HG03565 (cell line): Measurements from ENCODE around the gene FGFR1OP2.
"Not testable (repeated sequence)": the region's sequence is repeated elsewhere in the genome, so short reads cannot be mapped to it uniquely, and the experiment has no call there.

Source experiments
- ATAC-seq: cut with Tn5 transposase; IDR thresholded peaks from one replicate; pipeline ENCODE4 v1.9.1; 2021; ENCODE audit warnings: mild to moderate bottlenecking, moderate library complexity; ENCODE audit not compliant: unreplicated experiment

The FGFR1OP2 gene

DNA sequence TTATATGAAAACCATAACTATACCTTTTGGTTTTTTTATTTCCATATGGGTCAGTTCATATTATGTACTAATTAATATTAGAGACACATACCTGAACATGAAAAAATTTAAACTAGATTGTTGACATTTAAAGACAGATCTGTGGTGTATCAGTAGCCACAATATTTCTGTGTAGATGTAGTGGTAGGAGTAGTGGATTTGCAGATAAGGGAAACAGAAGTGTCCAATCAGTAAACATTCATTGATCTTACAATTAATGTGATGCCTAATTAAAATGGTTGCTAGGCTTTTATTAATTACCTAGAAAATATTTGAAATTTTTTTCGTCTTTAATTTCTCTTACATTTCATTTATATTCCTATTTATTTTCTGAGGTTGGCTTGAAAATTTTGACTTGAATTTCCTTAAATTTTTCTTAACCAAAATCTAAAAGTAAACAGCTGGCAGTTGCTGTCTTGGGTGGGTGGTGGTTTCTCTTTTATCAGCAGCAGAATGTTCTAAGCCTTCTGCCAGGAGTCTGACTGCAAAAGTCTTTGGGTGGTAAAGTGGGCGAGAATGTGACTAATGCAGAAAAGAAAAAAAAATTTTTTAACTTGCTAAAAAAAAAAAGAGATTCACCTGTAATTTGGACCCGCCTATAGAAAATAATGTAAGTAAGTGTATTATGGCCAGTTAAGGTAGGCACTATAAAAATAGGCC is 2.4 kb downstream of the FGFR1OP2 start:
- no peak for ATAC-seq

- no peak for ATAC-seq
Measured at GRCh38 chr12:26941215-26941594, 2.9 kb downstream of the FGFR1OP2 start.

DNA sequence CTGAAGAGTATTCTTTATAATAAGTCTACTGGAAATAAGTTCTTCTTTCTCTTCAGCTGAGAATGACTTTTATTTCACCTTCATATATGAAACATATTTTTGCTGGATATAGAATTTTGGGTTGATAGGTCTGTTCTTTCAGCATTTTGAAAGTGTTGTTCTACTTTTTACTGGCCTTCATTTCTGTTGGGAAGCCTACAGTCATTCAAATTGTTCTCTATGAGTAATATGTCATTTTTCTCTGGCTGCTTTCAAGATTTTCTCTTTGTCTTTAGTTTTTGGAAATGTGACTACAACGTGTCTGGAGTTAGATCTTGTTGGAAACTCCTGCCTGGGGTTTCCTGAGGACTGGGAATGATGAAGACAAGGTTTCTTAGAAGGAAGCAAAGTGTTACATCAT is 10.0 kb downstream of the FGFR1OP2 start:
- ATAC-seq, result no peak

- ATAC-seq, result no peak
Measured at GRCh38 chr12:26953447-26953846, 15.2 kb downstream of the FGFR1OP2 start.

DNA sequence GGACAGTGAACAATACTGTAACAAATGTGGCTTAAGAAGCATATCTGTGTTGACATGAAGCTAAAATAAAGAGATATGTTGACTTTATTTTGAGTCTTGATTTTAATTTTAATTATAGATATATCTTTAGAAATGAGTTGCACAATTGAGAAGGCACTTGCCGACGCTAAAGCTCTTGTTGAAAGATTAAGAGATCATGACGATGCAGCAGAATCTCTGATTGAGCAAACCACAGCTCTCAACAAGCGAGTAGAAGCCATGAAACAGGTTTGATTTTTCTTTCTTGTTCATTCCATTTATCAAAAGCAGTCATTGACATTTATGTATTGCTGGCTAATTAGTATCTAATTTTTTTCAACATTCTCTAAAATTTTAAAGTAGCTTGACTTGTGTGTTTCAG is 15.8 kb downstream of the FGFR1OP2 start:
- no peak for ATAC-seq

DNA sequence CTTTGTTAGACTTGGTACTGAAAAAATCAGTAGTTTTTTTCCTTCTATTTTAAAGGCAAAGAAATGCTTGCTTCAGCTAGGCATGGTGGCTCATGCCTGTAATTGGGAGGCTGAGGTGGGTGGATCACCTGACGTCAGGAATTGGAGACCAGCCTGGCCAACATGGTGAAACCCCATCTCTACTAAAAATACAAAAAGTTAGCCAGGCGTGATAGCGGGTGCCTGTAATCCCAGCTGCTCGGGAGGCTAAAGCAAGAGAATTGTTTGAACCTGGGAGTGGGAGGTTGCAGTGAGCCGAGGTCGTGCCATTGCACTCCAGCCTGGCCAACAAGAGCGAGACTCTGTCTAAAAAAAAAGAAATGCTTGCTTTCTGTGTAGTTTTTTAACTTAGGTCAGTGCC is 23.1 kb downstream of the FGFR1OP2 start:
- not testable (repeated sequence) for ATAC-seq

- no peak for ATAC-seq
Measured at GRCh38 chr12:26961803-26962202, 23.5 kb downstream of the FGFR1OP2 start.

GRCh38 chr12:26963413-26963812 is 25.1 kb downstream of the FGFR1OP2 start:
- no peak for ATAC-seq

GRCh38 chr12:26966842-26967241 is 28.6 kb downstream of the FGFR1OP2 start:
- no peak for ATAC-seq

GRCh38 chr12:26970136-26970535 is 31.9 kb downstream of the FGFR1OP2 start:
- ATAC-seq, result no peak

GRCh38 chr12:26971963-26972362 is 33.7 kb downstream of the FGFR1OP2 start:
- ATAC-seq, result peak; percentile 93

GRCh38 chr12:26976687-26977086 is 38.4 kb downstream of the FGFR1OP2 start:
- no peak for ATAC-seq

DNA sequence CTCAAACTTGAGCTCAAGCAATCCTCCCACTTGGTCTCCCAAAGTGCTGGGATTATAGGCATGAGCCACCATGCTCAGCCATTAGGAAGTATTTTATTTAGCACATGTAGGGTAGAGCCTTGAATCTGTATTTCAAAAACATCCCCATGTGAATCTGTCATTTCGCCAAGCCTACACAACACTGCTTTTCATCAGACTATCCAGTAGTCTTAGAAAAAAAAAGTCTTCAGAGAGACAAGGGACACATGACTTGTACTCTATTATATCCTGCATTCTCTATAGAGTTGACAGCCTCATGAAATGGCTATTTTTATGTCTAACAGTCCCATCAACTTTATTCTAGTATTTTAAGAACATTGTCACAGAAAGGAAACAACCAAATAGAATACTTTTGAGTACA is 40.5 kb downstream of the FGFR1OP2 start:
- ATAC-seq, result no peak

DNA sequence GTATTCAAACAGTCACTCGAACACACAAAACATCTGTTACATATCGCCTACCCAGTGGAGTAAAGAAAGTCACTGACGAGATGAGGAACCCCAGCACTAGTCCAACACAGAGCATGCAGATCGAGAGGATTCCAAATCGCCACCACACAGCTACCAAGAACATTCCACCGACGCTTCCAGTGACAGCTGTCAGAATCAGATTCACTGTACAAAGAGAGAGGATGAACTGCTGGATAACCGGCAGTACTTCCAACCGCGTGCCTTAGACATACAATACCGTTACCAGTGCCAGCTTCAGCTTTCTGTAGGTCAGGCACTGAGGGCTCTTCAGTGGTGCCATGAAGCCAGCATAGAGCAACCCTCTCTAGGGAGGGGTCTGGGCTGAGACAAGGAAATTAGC is 41.5 kb downstream of the FGFR1OP2 start:
- ATAC-seq, result no peak

DNA sequence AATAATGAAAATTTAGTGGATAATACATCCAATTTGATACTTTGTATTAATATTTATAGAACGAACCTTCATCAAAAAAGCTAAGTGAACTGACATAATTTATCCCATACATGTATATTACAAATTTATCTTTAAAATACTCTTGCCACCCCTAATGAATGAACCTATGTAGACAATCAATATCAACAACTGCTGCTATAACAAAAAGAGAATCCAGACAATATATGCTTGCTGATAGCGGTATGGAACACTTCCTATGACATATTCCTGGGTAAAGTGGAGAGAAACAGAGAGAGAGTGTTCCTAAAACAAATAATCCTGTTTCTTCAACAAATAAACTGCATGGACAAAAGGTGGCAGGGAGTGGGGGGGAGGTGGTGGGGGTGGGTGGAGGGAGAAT is 44.6 kb downstream of the FGFR1OP2 start:
- no peak for ATAC-seq

DNA sequence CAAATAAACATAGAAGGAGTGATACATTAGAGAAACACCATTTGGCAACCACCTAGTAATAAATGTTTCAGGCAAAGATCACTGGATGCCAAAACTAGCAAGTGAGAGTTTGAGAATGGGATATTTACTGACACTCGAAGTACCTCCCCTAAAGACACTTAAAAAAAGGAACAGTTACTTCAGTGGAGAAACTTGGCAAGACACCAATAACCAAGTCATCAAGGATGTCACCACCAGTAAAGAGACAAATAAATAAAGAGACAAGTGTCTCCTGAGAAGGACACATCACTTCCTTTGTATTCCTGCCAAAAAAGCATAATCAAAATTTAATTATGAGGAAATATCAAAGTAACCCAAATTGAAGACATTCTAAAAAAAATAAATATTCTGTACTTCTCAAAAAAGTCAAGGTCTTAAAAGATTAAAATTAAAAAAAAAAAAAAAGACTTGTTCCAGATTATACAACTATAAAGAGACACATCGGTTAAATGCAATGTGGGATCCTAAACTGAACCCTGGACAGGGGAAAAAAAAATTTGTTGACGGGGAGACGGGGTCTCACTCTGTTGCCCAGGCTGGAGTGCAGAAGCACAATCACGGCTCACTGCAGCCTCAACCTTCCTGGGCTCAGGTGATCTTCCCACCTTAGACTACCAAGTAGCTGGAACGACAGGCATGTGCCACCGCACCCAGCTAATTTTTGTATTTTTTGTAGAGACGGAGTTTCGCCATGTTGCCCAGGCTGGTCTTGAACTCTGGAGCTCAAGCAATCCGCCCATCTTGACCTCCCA is 49.6 kb downstream of the FGFR1OP2 start:
- no peak for ATAC-seq

- no peak for ATAC-seq
Measured at GRCh38 chr12:26988703-26989102, 50.4 kb downstream of the FGFR1OP2 start.

DNA sequence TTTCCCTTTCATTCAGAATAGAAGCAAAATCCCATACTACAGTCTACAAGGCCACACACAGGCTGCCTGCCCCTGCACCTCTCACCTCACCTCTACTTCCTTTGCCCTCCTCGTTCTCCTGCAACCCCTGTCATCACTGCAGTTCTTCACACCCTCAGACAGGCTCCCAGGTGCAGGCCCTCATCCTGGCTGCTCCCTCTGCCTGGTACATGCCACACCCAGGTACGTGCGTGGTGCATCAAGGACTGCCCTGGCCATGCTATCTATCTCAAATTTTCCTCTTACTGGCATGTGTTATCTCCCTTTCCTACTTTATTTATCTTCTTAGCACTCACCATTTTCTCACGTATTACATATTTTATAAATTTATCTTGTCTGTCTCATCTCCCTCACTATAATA is 51.6 kb downstream of the FGFR1OP2 start:
- no peak for ATAC-seq

- ATAC-seq, result no peak
Measured at GRCh38 chr12:26991826-26992225, 53.6 kb downstream of the FGFR1OP2 start.

DNA sequence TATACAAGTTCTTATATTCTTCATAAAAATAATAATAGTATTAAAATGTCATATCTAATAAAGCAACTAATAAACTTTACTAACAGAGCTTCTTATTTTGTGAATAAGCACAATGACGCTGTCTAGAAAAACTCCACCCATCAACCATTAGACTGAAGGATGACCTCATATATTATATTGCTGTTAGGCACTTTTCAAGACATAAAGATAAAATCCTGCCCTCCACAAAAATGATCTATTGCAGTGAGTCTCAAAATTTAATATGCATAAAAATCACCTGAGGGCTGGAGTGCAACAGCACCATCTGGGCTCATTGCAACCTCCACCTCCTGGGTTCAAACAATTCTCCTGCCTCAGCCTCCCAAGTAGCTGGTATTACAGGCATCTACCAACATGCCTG is 55.8 kb downstream of the FGFR1OP2 start:
- ATAC-seq, result no peak

DNA sequence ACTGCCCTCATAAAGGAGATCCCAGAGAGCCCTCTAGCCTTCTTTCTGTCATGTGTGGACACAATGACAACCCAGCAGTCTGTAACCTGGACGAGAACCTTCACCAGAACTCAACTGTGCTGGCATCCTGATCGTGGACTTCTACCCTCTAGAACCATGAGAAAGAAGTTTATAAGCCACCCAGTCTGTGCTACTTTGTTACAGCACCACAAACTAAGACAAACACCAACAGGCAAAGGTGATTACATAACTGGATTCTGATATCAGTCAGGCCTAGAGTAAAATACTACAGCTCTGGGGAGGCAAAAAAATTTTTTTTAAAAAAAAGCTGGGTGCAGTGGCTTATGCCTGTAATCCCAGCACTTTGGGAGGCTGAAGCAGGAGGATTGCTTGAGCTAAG is 57.4 kb downstream of the FGFR1OP2 start:
- no peak for ATAC-seq

- ATAC-seq, result no peak
Measured at GRCh38 chr12:26997003-26997402, 58.7 kb downstream of the FGFR1OP2 start.

DNA sequence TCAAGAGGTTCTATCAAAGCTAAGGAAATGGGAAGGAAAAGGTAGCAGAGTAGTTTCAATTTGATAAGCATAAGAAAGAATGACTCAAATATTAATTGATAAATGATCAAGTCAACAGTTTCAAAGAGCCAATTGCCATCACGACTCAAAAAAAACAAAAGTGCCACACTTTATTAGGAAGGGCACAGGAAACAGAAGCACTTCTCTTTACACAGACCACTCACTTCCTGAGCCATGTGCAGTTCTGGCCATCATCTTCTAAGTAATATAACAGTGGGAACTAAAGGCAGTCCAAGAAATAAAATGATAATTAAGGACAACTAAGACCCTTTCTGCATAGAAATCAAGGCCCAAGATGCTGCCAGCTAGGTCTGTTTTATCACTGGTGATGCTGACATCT is 62.7 kb downstream of the FGFR1OP2 start:
- ATAC-seq, result no peak
